Trophoblast cell (in vitro differentiated cells and primary cell): ENCODE measurements around the gene ZNF552.
"Not testable (repeated sequence)": the region's sequence is repeated elsewhere in the genome, so short reads cannot be mapped to it uniquely, and the experiment has no call there.

Source experiments
- DNase-seq, 2 donors: peaks; one replicate each; pipeline ENCODE4 v3.0.0-alpha.2; 2016
- H2AFZ ChIP-seq: 2 replicates; pipeline ENCODE4 v1.6.1; 2013; ENCODE audit warnings: low read length, moderate library complexity, mild to moderate bottlenecking; ENCODE audit not compliant: insufficient read depth, poor library complexity
- H2AK5ac ChIP-seq: 2 replicates; pipeline ENCODE4 v1.6.1; 2013; ENCODE audit warnings: mild to moderate bottlenecking, low read length
- H2BK120ac ChIP-seq: 2 replicates; pipeline ENCODE4 v1.6.1; 2013; ENCODE audit warnings: low read length, mild to moderate bottlenecking, moderate library complexity; ENCODE audit not compliant: insufficient read depth, poor library complexity
- H2BK12ac ChIP-seq: 2 replicates; pipeline ENCODE4 v1.6.1; 2013; ENCODE audit warnings: mild to moderate bottlenecking, low read length, moderate library complexity
- H2BK5ac ChIP-seq: 2 replicates; pipeline ENCODE4 v1.6.1; 2013; ENCODE audit warnings: low read length, low read depth, moderate library complexity, mild to moderate bottlenecking; ENCODE audit not compliant: poor library complexity
- H3K14ac ChIP-seq: 2 replicates; pipeline ENCODE4 v1.6.1; 2013; ENCODE audit warnings: mild to moderate bottlenecking, low read length
- H3K18ac ChIP-seq: 2 replicates; pipeline ENCODE4 v1.6.1; 2013; ENCODE audit warnings: mild to moderate bottlenecking, low read length
- H3K23ac ChIP-seq: 2 replicates; pipeline ENCODE4 v1.6.1; 2013; ENCODE audit warnings: low read length
- H3K27ac ChIP-seq: 2 replicates; pipeline ENCODE4 v1.5.1; 2013; ENCODE audit warnings: low read depth, mild to moderate bottlenecking, inconsistent platforms, low read length, moderate library complexity
- H3K27me3 ChIP-seq: 2 replicates; pipeline ENCODE4 v1.6.1; 2013; ENCODE audit warnings: inconsistent platforms, mild to moderate bottlenecking, low read length, moderate library complexity; ENCODE audit not compliant: insufficient read depth
- H3K36me3 ChIP-seq, 2 experiments: 1 replicate in 1 of 2; 2 replicates in 1 of 2; pipeline ENCODE4 v1.6.1; 2013; ENCODE audit warnings: low read length in 2 of 2, mild to moderate bottlenecking in 2 of 2, moderate library complexity in 1 of 2; ENCODE audit not compliant: insufficient read depth in 2 of 2, control insufficient read depth in 1 of 2
- H3K4ac ChIP-seq: 2 replicates; pipeline ENCODE4 v1.6.1; 2013; ENCODE audit warnings: low read depth, mild to moderate bottlenecking, low read length, moderate library complexity
- H3K4me1 ChIP-seq, 2 experiments: 1 replicate in 1 of 2; 2 replicates in 1 of 2; pipeline ENCODE4 v1.6.1; 2013; ENCODE audit warnings: low read length in 2 of 2, mild to moderate bottlenecking in 2 of 2, moderate library complexity in 1 of 2; ENCODE audit not compliant: insufficient read depth in 2 of 2, control insufficient read depth in 1 of 2
- H3K4me2 ChIP-seq: 2 replicates; pipeline ENCODE4 v1.6.1; 2013; ENCODE audit warnings: inconsistent platforms, mild to moderate bottlenecking, low read length, moderate library complexity
- H3K4me3 ChIP-seq: 2 replicates; pipeline ENCODE4 v1.5.1; 2013; ENCODE audit warnings: mild to moderate bottlenecking, low read depth, low read length, inconsistent platforms
- H3K79me1 ChIP-seq: one replicate; pipeline ENCODE4 v1.6.1; 2013; ENCODE audit warnings: low read length
- H3K79me2 ChIP-seq: 2 replicates; pipeline ENCODE4 v1.6.1; 2013; ENCODE audit warnings: low read length, mild to moderate bottlenecking; ENCODE audit not compliant: control insufficient read depth, insufficient read depth, poor library complexity
- H3K9ac ChIP-seq: 2 replicates; pipeline ENCODE4 v1.6.1; 2013; ENCODE audit warnings: mild to moderate bottlenecking, low read length
- H3K9me3 ChIP-seq: 2 replicates; pipeline ENCODE4 v1.6.1; 2013; ENCODE audit warnings: low read depth, mild to moderate bottlenecking, control low read depth, inconsistent platforms, low read length; ENCODE audit not compliant: insufficient read depth
- H4K12ac ChIP-seq: 2 replicates; pipeline ENCODE4 v1.6.1; 2013; ENCODE audit warnings: low read depth, mild to moderate bottlenecking, low read length, moderate library complexity
- H4K8ac ChIP-seq: 2 replicates; pipeline ENCODE4 v1.6.1; 2013; ENCODE audit warnings: low read depth, mild to moderate bottlenecking, low read length, moderate library complexity
- H4K91ac ChIP-seq: one replicate; pipeline ENCODE4 v1.6.1; 2013; ENCODE audit warnings: low read depth, mild to moderate bottlenecking, low read length, moderate library complexity
- WGBS: extraction: QIAGEN DNeasy Blood & Tissue Kit; methylation state at CpG from one replicate; pipeline ENCODE4 v1.1.7; 2013; ENCODE audit warnings: missing lambda C conversion rate; ENCODE audit not compliant: insufficient read length, insufficient coverage; ENCODE audit errors: extremely low coverage; 5-methylcytosine and 5-hydroxymethylcytosine counted together

The ZNF552 gene

GRCh38 chr19:57829316-57829715 is 14.6 kb upstream of the ZNF552 start:
- Histone ChIP-seq H3K79me2 (peaks cover 14% of the 10 kb centered on the region), H2BK120ac (peak overlapping the region; percentile 26), H2AFZ (no peak overlapping the region), H4K8ac (peak overlapping the region; percentile 62), H3K4me1 (peaks cover 12% of the 10 kb centered on the region in 2 experiments), H3K4ac (no peak overlapping the region), H3K27ac (peak overlapping the region; percentile 72), H3K9me3 (no peaks in the 10 kb centered on the region), H4K12ac (no peak overlapping the region), H3K23ac (no peak overlapping the region), H3K14ac (no peak overlapping the region), H3K9ac (no peak overlapping the region), H3K18ac (peak overlapping the region; percentile 75), H2BK12ac (no peak overlapping the region), H3K27me3 (no peaks in the 10 kb centered on the region), H3K79me1 (peaks cover 8% of the 10 kb centered on the region), H3K4me3 (no peak overlapping the region), H4K91ac (peak overlapping the region; percentile 63), H3K4me2 (peak overlapping the region; percentile 20), H2BK5ac (peak overlapping the region; percentile 74), H3K36me3 (peaks cover 8 to 9% of the 10 kb centered on the region in 2 experiments), H2AK5ac (no peak overlapping the region)
- WGBS = no CpG with 5 or more reads among the region's 5 CpGs
- peak; percentile 68 to 85 for DNase-seq

GRCh38 chr19:57825511-57825910 is 10.8 kb upstream of the ZNF552 start:
- Histone ChIP-seq H3K9ac (no peak overlapping the region), H4K12ac (no peak overlapping the region), H3K14ac (no peak overlapping the region), H3K4ac (peak overlapping the region; percentile 82), H3K79me1 (peaks cover 8% of the 10 kb centered on the region), H2AK5ac (no peak overlapping the region), H3K4me2 (no peak overlapping the region), H3K36me3 (peaks cover 7 to 8% of the 10 kb centered on the region in 2 experiments), H3K4me3 (no peak overlapping the region), H2AFZ (no peak overlapping the region), H3K79me2 (peaks cover 9% of the 10 kb centered on the region), H3K9me3 (no peaks in the 10 kb centered on the region), H2BK120ac (no peak overlapping the region), H3K23ac (no peak overlapping the region), H2BK5ac (no peak overlapping the region), H4K91ac (no peak overlapping the region), H3K27me3 (no peaks in the 10 kb centered on the region), H3K18ac (no peak overlapping the region), H3K4me1 (peaks cover 15 to 17% of the 10 kb centered on the region in 2 experiments), H3K27ac (no peak overlapping the region), H2BK12ac (no peak overlapping the region), H4K8ac (no peak overlapping the region)
- WGBS = no CpG with 5 or more reads among the region's 6 CpGs
- peak in 1 of 2 donors; percentile 23 for DNase-seq

DNA sequence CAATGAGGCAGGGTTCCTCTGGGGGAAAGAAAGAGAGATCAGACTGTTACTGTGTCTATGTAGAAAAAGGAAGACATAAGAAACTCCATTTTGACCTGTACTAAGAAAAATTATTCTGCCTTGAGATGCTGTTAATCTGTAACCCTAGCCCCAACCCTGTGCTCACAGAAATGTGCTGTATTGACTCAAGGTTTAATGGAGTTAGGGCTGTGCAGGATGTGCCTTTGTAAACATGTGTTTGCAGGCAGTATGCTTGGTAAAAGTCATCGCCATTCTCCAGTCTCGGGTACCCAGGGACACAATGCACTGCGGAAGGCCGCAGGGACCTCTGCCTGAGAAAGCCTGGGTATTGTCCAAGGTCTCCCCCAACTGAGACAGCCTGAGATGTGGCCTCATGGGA is 8.9 kb upstream of the ZNF552 start:
- not testable (repeated sequence) for DNase-seq, H3K14ac ChIP-seq, H3K23ac ChIP-seq, H3K9me3 ChIP-seq, H3K27me3 ChIP-seq, H3K4ac ChIP-seq, H3K27ac ChIP-seq, H2AK5ac ChIP-seq, H2BK5ac ChIP-seq, H3K4me2 ChIP-seq, H2BK12ac ChIP-seq, H3K4me3 ChIP-seq, H3K18ac ChIP-seq, H4K8ac ChIP-seq, H2BK120ac ChIP-seq, H2AFZ ChIP-seq, H3K79me1 ChIP-seq, H3K4me1 ChIP-seq, H4K91ac ChIP-seq, H4K12ac ChIP-seq, H3K36me3 ChIP-seq, H3K9ac ChIP-seq
- H3K79me2 ChIP-seq = peaks cover 14% of the 10 kb centered on the region
- no CpG with 5 or more reads among the region's 4 CpGs for WGBS

DNA sequence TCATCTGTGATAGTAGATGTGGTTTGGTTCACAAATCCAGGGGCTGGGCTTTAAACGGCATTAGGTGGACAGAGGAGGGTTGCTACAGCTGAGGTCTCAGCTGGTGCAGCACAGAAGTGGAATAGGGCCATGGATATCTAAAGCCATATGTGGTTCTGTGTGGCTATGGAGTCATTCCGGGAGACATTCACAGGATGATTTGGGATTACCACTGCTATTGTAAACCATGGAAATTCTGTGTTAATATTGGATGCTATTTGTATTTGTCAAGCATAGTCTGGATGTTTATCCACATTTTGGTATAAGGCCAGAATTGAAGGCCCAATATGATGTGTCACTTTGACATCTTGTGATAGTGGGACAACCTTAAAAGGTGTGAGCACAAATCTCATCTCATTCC is 8.4 kb upstream of the ZNF552 start:
- H3K27me3 ChIP-seq, H3K9me3 ChIP-seq, H4K8ac ChIP-seq, H2AK5ac ChIP-seq, DNase-seq, H2AFZ ChIP-seq, H2BK120ac ChIP-seq, H3K18ac ChIP-seq, H3K4ac ChIP-seq, H3K14ac ChIP-seq, H2BK12ac ChIP-seq, H3K23ac ChIP-seq, H4K12ac ChIP-seq, H2BK5ac ChIP-seq, H3K27ac ChIP-seq, H3K36me3 ChIP-seq, H4K91ac ChIP-seq, H3K9ac ChIP-seq, H3K4me3 ChIP-seq, H3K4me2 ChIP-seq: not testable (repeated sequence)
- peaks cover 6 to 13% of the 10 kb centered on the region in 2 experiments for H3K4me1 ChIP-seq
- peaks cover 11% of the 10 kb centered on the region for H3K79me1 ChIP-seq
- peaks cover 14% of the 10 kb centered on the region for H3K79me2 ChIP-seq
- no CpG with 5 or more reads among the region's 2 CpGs for WGBS
